ENCODE results near the gene TAS2R14.

DNA sequence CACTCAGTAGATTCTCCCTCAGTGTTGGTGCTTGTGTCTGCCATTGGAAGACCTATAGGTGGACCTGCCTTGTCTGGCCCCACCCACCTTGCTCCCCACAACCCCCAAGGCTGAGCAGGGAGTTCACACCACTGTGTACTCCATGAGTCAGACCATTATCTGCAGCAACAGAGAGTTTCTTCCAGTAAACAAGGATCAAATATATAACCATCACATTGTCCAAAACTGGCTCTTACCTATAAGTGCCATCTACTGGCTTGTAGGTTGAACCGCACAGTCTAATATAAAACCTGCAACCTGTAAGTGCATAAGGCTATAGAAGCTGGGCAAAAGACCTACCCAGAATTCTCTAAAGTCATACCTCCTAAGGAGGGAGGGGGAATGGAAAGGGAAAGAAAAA lies 37.6 kb downstream of the TAS2R14 start:
- no peak for TF ChIP-seq EZH2phosphoT487 (conservative IDR thresholded peaks at IDR 0.05; ENCODE audit: low read length)
- TF ChIP-seq, protein P1, sequence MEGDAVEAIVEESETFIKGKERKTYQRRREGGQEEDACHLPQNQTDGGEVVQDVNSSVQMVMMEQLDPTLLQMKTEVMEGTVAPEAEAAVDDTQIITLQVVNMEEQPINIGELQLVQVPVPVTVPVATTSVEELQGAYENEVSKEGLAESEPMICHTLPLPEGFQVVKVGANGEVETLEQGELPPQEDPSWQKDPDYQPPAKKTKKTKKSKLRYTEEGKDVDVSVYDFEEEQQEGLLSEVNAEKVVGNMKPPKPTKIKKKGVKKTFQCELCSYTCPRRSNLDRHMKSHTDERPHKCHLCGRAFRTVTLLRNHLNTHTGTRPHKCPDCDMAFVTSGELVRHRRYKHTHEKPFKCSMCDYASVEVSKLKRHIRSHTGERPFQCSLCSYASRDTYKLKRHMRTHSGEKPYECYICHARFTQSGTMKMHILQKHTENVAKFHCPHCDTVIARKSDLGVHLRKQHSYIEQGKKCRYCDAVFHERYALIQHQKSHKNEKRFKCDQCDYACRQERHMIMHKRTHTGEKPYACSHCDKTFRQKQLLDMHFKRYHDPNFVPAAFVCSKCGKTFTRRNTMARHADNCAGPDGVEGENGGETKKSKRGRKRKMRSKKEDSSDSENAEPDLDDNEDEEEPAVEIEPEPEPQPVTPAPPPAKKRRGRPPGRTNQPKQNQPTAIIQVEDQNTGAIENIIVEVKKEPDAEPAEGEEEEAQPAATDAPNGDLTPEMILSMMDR (IDR thresholded peaks at IDR 0.05; ENCODE audit: insufficient read depth, low read length, poor library complexity, severe bottlenecking): no peak

Measured in SU-DHL-6 (cell line).